HUES6 (cell line): ENCODE results near the gene DYNC2H1.

Experiments used
- H3K27ac ChIP-seq: 2 replicates; pipeline ENCODE4 v1.7.0; 2013; ENCODE audit warnings: low read depth, mild to moderate bottlenecking, low read length, inconsistent platforms
- H3K27me3 ChIP-seq: 2 replicates; pipeline ENCODE4 v1.6.1; 2013; ENCODE audit warnings: low read length; ENCODE audit not compliant: control insufficient read depth, insufficient read depth
- H3K36me3 ChIP-seq: 2 replicates; pipeline ENCODE4 v1.6.1; 2013; ENCODE audit warnings: low read length; ENCODE audit not compliant: control insufficient read depth, insufficient read depth
- H3K4me1 ChIP-seq: 2 replicates; pipeline ENCODE4 v1.6.1; 2013; ENCODE audit warnings: low read length; ENCODE audit not compliant: control insufficient read depth, insufficient read depth
- H3K4me3 ChIP-seq: 2 replicates; pipeline ENCODE4 v1.5.1; 2013; ENCODE audit warnings: low read depth, low read length
- H3K9ac ChIP-seq: one replicate; pipeline ENCODE4 v1.6.1; 2013; ENCODE audit warnings: mild to moderate bottlenecking, low read length
- H3K9me3 ChIP-seq: 2 replicates; pipeline ENCODE4 v1.6.1; 2013; ENCODE audit warnings: low read depth, low read length; ENCODE audit not compliant: control insufficient read depth, insufficient read depth

Gene DYNC2H1, protein sequence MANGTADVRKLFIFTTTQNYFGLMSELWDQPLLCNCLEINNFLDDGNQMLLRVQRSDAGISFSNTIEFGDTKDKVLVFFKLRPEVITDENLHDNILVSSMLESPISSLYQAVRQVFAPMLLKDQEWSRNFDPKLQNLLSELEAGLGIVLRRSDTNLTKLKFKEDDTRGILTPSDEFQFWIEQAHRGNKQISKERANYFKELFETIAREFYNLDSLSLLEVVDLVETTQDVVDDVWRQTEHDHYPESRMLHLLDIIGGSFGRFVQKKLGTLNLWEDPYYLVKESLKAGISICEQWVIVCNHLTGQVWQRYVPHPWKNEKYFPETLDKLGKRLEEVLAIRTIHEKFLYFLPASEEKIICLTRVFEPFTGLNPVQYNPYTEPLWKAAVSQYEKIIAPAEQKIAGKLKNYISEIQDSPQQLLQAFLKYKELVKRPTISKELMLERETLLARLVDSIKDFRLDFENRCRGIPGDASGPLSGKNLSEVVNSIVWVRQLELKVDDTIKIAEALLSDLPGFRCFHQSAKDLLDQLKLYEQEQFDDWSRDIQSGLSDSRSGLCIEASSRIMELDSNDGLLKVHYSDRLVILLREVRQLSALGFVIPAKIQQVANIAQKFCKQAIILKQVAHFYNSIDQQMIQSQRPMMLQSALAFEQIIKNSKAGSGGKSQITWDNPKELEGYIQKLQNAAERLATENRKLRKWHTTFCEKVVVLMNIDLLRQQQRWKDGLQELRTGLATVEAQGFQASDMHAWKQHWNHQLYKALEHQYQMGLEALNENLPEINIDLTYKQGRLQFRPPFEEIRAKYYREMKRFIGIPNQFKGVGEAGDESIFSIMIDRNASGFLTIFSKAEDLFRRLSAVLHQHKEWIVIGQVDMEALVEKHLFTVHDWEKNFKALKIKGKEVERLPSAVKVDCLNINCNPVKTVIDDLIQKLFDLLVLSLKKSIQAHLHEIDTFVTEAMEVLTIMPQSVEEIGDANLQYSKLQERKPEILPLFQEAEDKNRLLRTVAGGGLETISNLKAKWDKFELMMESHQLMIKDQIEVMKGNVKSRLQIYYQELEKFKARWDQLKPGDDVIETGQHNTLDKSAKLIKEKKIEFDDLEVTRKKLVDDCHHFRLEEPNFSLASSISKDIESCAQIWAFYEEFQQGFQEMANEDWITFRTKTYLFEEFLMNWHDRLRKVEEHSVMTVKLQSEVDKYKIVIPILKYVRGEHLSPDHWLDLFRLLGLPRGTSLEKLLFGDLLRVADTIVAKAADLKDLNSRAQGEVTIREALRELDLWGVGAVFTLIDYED (N-terminal part only)

DNA sequence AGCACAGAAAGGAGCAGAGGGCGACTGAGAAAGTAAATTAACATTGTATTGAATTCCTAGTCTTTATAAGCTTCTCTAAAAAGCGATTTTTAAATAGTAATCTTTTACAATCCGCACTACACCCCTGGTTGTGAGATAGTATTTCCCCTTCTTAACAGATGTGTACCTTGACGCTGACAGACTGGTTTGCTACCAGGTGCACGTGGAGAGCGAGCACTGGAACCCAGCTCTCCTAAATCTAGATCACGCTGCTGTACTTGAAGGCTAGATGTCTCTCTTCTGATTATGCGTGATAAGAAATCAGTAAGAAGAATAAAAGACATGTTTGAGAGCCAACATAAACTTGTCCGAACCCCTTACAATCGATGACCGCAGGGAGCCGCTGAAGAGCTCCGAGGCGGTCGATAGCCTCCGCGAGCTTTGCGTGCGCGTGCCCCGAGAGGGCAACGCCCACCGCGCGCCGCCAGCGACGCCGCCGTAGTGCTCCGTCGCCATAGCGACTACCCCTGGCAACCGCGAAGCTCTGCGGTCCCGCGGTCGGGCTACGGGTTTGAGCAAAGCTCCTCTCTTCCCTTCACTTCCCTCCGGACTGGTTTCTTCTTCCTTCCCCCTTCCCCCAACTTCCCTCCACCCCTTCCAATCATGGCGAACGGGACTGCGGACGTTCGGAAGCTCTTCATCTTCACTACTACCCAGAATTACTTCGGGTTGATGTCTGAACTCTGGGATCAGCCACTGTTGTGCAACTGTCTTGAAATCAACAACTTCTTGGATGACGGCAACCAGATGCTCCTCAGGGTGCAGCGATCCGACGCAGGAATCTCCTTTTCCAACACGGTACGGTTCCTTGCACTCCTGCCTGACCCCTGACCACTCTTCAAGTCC, at the start of gene DYNC2H1:
DYNC2H1 (plus strand) TSS at position 494 of the 885 bp plus-strand sequence; CDS start at position 643, 149 bp downstream.
- Histone ChIP-seq H3K9me3 (no peaks in the 10 kb centered on the region), H3K4me1 (no peaks in the 10 kb centered on the region), H3K36me3 (0 out of 2 replicates have a peak, but pooled peaks cover under 1% of the 10 kb centered on the region), H3K27me3 (no peaks in the 10 kb centered on the region), H3K27ac (0 out of 2 replicates have a peak within 1 kb of the TSS, but pooled peaks have one; percentile 1), H3K4me3 (peak within 1 kb of the TSS; percentile 80), H3K9ac (peak within 1 kb of the TSS; percentile 82)

GRCh38 chr11:103061656-103062055, 47.6 kb upstream of the DYNC2H1 start:
- H3K27me3 ChIP-seq = no peaks in the 10 kb centered on the region
- no peak overlapping the region for H3K9ac ChIP-seq
- no peak overlapping the region for H3K4me3 ChIP-seq
- no peaks in the 10 kb centered on the region for H3K4me1 ChIP-seq
- H3K27ac ChIP-seq = no peak overlapping the region
- H3K36me3 ChIP-seq = peaks cover 73% of the 10 kb centered on the region
- H3K9me3 ChIP-seq = no peaks in the 10 kb centered on the region

DNA sequence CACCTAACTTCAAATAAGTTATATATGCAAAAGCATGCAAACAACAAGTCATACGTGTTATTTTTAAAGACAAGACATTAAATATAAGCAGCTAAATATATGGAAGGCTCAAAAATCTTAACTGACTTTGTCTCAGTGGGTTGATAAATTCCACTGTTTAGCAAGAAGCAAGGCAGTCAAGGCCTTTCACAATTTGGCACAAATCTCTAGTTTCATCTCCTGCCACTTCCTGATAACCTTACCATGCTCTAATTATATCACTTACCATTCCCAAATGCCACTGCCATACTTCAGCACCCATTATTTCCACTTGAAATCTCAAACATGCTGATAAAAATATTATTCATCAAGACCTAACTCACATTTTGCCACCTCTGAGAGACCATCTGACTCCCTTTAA, 42.1 kb upstream of the DYNC2H1 start:
- Histone ChIP-seq H3K9ac (no peak overlapping the region), H3K4me1 (peaks cover 6% of the 10 kb centered on the region), H3K27me3 (no peaks in the 10 kb centered on the region), H3K27ac (no peak overlapping the region), H3K4me3 (no peak overlapping the region), H3K36me3 (peaks cover 66% of the 10 kb centered on the region), H3K9me3 (no peaks in the 10 kb centered on the region)

- Histone ChIP-seq H3K4me1 (peaks cover 6% of the 10 kb centered on the region), H3K9me3 (no peaks in the 10 kb centered on the region), H3K9ac (no peak overlapping the region), H3K27me3 (no peaks in the 10 kb centered on the region), H3K4me3 (no peak overlapping the region), H3K36me3 (peaks cover 57% of the 10 kb centered on the region), H3K27ac (peak overlapping the region; percentile 43; the same call in 1 of the 2 replicates)
Observed at GRCh38 chr11:103069367-103069766, 39.9 kb upstream of the DYNC2H1 start.

- Histone ChIP-seq H3K36me3 (peaks cover 58% of the 10 kb centered on the region), H3K4me3 (no peak overlapping the region), H3K9ac (no peak overlapping the region), H3K4me1 (peaks cover 6% of the 10 kb centered on the region), H3K27ac (no peak overlapping the region), H3K9me3 (no peaks in the 10 kb centered on the region), H3K27me3 (no peaks in the 10 kb centered on the region)
Observed at GRCh38 chr11:103070142-103070541, 39.1 kb upstream of the DYNC2H1 start.

- Histone ChIP-seq H3K27me3 (no peaks in the 10 kb centered on the region), H3K27ac (peak overlapping the region; percentile 23; the same call in 1 of the 2 replicates), H3K4me3 (no peak overlapping the region), H3K36me3 (peaks cover 58% of the 10 kb centered on the region), H3K9ac (no peak overlapping the region), H3K4me1 (peaks cover 6% of the 10 kb centered on the region), H3K9me3 (no peaks in the 10 kb centered on the region)
Observed at GRCh38 chr11:103071008-103071407, 38.2 kb upstream of the DYNC2H1 start.

- Histone ChIP-seq H3K4me3 (no peak overlapping the region), H3K9me3 (no peaks in the 10 kb centered on the region), H3K9ac (no peak overlapping the region), H3K36me3 (peaks cover 80% of the 10 kb centered on the region), H3K4me1 (no peaks in the 10 kb centered on the region), H3K27me3 (no peaks in the 10 kb centered on the region), H3K27ac (no peak overlapping the region)
Observed at GRCh38 chr11:103076361-103076760, 32.9 kb upstream of the DYNC2H1 start.

- no peaks in the 10 kb centered on the region for H3K9me3 ChIP-seq
- H3K27ac ChIP-seq = no peak overlapping the region
- H3K36me3 ChIP-seq = peaks cover 92% of the 10 kb centered on the region
- no peaks in the 10 kb centered on the region for H3K27me3 ChIP-seq
- H3K4me3 ChIP-seq = no peak overlapping the region
- H3K9ac ChIP-seq = no peak overlapping the region
- H3K4me1 ChIP-seq = no peaks in the 10 kb centered on the region
Observed at GRCh38 chr11:103077554-103077953, 31.7 kb upstream of the DYNC2H1 start.

- H3K4me3 ChIP-seq = no peak overlapping the region
- no peak overlapping the region for H3K27ac ChIP-seq
- H3K36me3 ChIP-seq = peaks cover 92% of the 10 kb centered on the region
- H3K27me3 ChIP-seq = no peaks in the 10 kb centered on the region
- no peak overlapping the region for H3K9ac ChIP-seq
- H3K9me3 ChIP-seq = no peaks in the 10 kb centered on the region
- H3K4me1 ChIP-seq = no peaks in the 10 kb centered on the region
Observed at GRCh38 chr11:103078710-103079109, 30.5 kb upstream of the DYNC2H1 start.

DNA sequence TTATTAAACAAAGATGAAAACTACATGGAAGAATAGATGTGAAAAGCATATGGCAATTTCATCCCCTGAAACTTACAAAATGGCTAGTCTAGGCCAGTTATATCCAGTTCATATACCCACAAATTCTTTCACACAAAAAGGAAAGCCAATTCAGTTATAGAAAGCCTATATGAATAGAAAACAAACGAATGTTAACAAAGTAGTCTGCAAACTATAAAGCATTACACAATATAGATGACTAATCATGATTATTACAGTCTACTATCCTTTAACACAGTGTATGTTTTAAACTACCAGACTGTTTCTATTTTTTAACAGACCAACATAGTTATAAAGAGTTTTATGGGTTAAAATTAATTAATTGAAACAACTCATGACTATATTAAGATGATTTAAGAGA, 29.4 kb upstream of the DYNC2H1 start:
- H3K36me3 ChIP-seq = peaks cover 93% of the 10 kb centered on the region

More for the DNA sequence above, 29.4 kb upstream of the DYNC2H1 start:
- Histone ChIP-seq H3K27ac (no peak overlapping the region), H3K9me3 (no peaks in the 10 kb centered on the region), H3K4me3 (no peak overlapping the region), H3K27me3 (no peaks in the 10 kb centered on the region), H3K4me1 (no peaks in the 10 kb centered on the region), H3K9ac (no peak overlapping the region)
